K562 (cell line): ENCODE results near the gene LYPD3. TPM values are rescaled to one million over a fixed set of nuclear protein-coding genes. Genes with fewer than 3 reads are reported as not detected.

ENCODE experiments used
- ATAC-seq: fragments of 200-7000 bp; cut with Tn5 transposase; 3 replicates; pipeline ENCODE4 v1.9.1; 2020; ENCODE audit warnings: moderate library complexity
- BruUV-seq: library from RNA; stranded (reverse); fragments of 400-500 nt; replicated peaks from 2 replicates; lab custom pipeline; 2021; lab: Mats Ljungman, UMichigan
- CTCF ChIA-PET: fragments of 300-600 bp; formaldehyde crosslinking; extraction: SDS; loops from one replicate; lab custom pipeline; 2021; ENCODE audit warnings: low intra/inter-chr PET ratio; lab: Yijun Ruan, JAX
- POLR2A ChIA-PET: fragments of 300-600, 350-650 bp; sonication (Branson Sonifier 250); formaldehyde crosslinking; extraction: SDS; loops from one replicate; lab custom pipeline; 2021; ENCODE audit warnings: antibody characterized with exemption, inconsistent platforms; lab: Yijun Ruan, JAX
- DNase-seq, 4 experiments: peaks; one replicate each; pipeline versions ENCODE4 v3.0.0 to v3.0.0-alpha.2; 2011 to 2018; ENCODE audit warnings: low spot score in 3 of 4, mixed read lengths in 3 of 4; ENCODE audit errors: extremely low read depth in 1 of 4
- FAIRE-seq: peaks from 2 replicates; lab custom pipeline; 2011; peaks lifted over from hg19 to GRCh38; lab: Jason Lieb, UNC
- H2AFZ ChIP-seq: 2 replicates; pipeline ENCODE4 v1.6.0; 2011; ENCODE audit warnings: low read depth, low read length, control low read depth, inconsistent platforms
- H3K27ac ChIP-seq: fragments of 200-600 bp; 3 replicates; pipeline ENCODE4 v1.8.0; 2011; ENCODE audit warnings: low read depth, mild to moderate bottlenecking, control low read depth, inconsistent platforms, low read length, moderate library complexity, mixed read lengths; ENCODE audit errors: extremely low read depth
- H3K27me3 ChIP-seq, 2 experiments: fragments of 300-600 bp in 1 of 2; 2 replicates in 1 of 2; 3 replicates in 1 of 2; pipeline versions ENCODE4 v1.6.0 to v1.8.0; 2011; ENCODE audit warnings: inconsistent platforms in 2 of 2, low read length in 2 of 2, mild to moderate bottlenecking in 1 of 2, mixed read lengths in 1 of 2, moderate library complexity in 1 of 2; ENCODE audit not compliant: control insufficient read depth in 2 of 2, insufficient read depth in 2 of 2
- H3K36me3 ChIP-seq: fragments of 300-600 bp; 3 replicates; pipeline ENCODE4 v1.8.0; 2011; ENCODE audit warnings: mild to moderate bottlenecking, low read length, inconsistent platforms; ENCODE audit not compliant: control insufficient read depth, insufficient read depth
- H3K4me1 ChIP-seq, 2 experiments: fragments of 200-600 bp in 1 of 2; replicated peaks in 1 of 2; 2 replicates in 1 of 2; 3 replicates in 1 of 2; pipeline versions ENCODE4 v1.5.1 to v1.8.0; 2011; ENCODE audit warnings: inconsistent platforms in 2 of 2, low read length in 2 of 2, mild to moderate bottlenecking in 1 of 2, mixed read lengths in 1 of 2, moderate library complexity in 1 of 2; ENCODE audit not compliant: control insufficient read depth in 2 of 2, insufficient read depth in 2 of 2
- H3K4me2 ChIP-seq: 2 replicates; pipeline ENCODE4 v1.6.1; 2011; ENCODE audit warnings: low read length, control low read depth, inconsistent platforms, mixed read lengths; ENCODE audit not compliant: insufficient read depth
- H3K4me3 ChIP-seq: fragments of 200-600 bp; sonication (generic), shearing (Covaris generic); 2 replicates; pipeline ENCODE4 v1.5.1; 2016; ENCODE audit warnings: control low read depth, inconsistent platforms
- H3K79me2 ChIP-seq: fragments of 200-600 bp; 3 replicates; pipeline ENCODE4 v1.8.0; 2011; ENCODE audit warnings: low read length, inconsistent platforms; ENCODE audit not compliant: control insufficient read depth, insufficient read depth
- H3K9ac ChIP-seq, 2 experiments: 2 replicates each; pipeline versions ENCODE4 v1.6.0 to v1.6.1; 2011; ENCODE audit warnings: low read depth in 2 of 2, low read length in 2 of 2, control low read depth in 1 of 2, inconsistent platforms in 1 of 2, mild to moderate bottlenecking in 1 of 2, mixed read lengths in 1 of 2; ENCODE audit not compliant: insufficient read depth in 1 of 2
- H3K9me1 ChIP-seq: one replicate; pipeline ENCODE4 v1.6.0; 2011; ENCODE audit warnings: inconsistent platforms, mild to moderate bottlenecking, low read length, moderate library complexity; ENCODE audit not compliant: control insufficient read depth, insufficient read depth
- H3K9me3 ChIP-seq: replicated peaks from 2 replicates; pipeline ENCODE4 v1.5.1; 2011; ENCODE audit warnings: low read depth, low read length, inconsistent platforms; ENCODE audit not compliant: control insufficient read depth, insufficient read depth
- H4K20me1 ChIP-seq: replicated peaks from 2 replicates; pipeline ENCODE4 v1.6.1; 2011; ENCODE audit warnings: low read length, inconsistent platforms, mixed read lengths; ENCODE audit not compliant: control insufficient read depth, insufficient read depth
- ESRRB ChIP-seq: fragments of 250-450 bp; sonication (Bioruptor Pico); IDR thresholded peaks from 2 replicates; pipeline ENCODE4 v1.5.0; 2020; ENCODE audit warnings: mild to moderate bottlenecking, moderate library complexity, borderline replicate concordance
- HDAC3 ChIP-seq: fragments of 450-650 bp; IDR thresholded peaks from 2 replicates; pipeline ENCODE4 v1.6.1; 2018; ENCODE audit warnings: borderline replicate concordance, mild to moderate bottlenecking, moderate library complexity; ENCODE audit not compliant: partially characterized antibody
- JUNB ChIP-seq: fragments of 450-650 bp; formaldehyde crosslinking; conservative IDR thresholded peaks from 2 replicates; pipeline ENCODE4 v1.4.0; 2020; ENCODE audit warnings: mild to moderate bottlenecking
- KDM1A ChIP-seq, 2 experiments: fragments of 450-650 bp; IDR thresholded peaks; 2 replicates each; pipeline ENCODE4 v1.6.1; 2016; ENCODE audit warnings: mild to moderate bottlenecking in 2 of 2
- KDM2B ChIP-seq: fragments of 250-450 bp; sonication (Bioruptor Pico); IDR thresholded peaks from 2 replicates; pipeline ENCODE4 v1.8.0; 2021; ENCODE audit warnings: mild to moderate bottlenecking, moderate library complexity
- MAFF ChIP-seq: IDR thresholded peaks from 2 replicates; pipeline ENCODE4 v1.6.1; 2012; ENCODE audit warnings: low read length, improper control_type of control experiment
- MEIS2 ChIP-seq: fragments of 450-650 bp; IDR thresholded peaks from 2 replicates; pipeline ENCODE4 v1.6.1; 2014; ENCODE audit warnings: mild to moderate bottlenecking; ENCODE audit not compliant: partially characterized antibody
- NR0B1 ChIP-seq: fragments of 450-650 bp; IDR thresholded peaks from one replicate; pipeline ENCODE4 v1.6.1; 2018; ENCODE audit warnings: mild to moderate bottlenecking, moderate library complexity; ENCODE audit not compliant: partially characterized antibody
- RB1 ChIP-seq: fragments of 450-650 bp; IDR thresholded peaks from 2 replicates; pipeline ENCODE4 v1.6.1; 2017; ENCODE audit warnings: low read depth, mild to moderate bottlenecking
- RBM25 ChIP-seq: fragments of 200-400 bp; formaldehyde crosslinking; IDR thresholded peaks from 2 replicates; pipeline ENCODE4 v1.6.1; 2018; ENCODE audit warnings: low read length, low read depth, moderate library complexity; ENCODE audit not compliant: severe bottlenecking
- SMC3 ChIP-seq: conservative IDR thresholded peaks from 2 replicates; pipeline ENCODE4 v1.6.1; 2011; ENCODE audit warnings: low read depth, low read length, improper control_type of control experiment; ENCODE audit not compliant: insufficient read depth
- SOX6 ChIP-seq: fragments of 450-650 bp; IDR thresholded peaks from 2 replicates; pipeline ENCODE4 v1.6.1; 2014; ENCODE audit warnings: mild to moderate bottlenecking
- SREBF1 ChIP-seq: fragments of 150-350 bp; IDR thresholded peaks from 2 replicates; pipeline ENCODE4 v1.6.1; 2014; ENCODE audit warnings: antibody characterized with exemption, low read depth, low read length, borderline replicate concordance
- TRIM28 ChIP-seq: fragments of 450-650 bp; IDR thresholded peaks from 2 replicates; pipeline ENCODE4 v1.6.1; 2017
- VEZF1 ChIP-seq: fragments of 200-800 bp; sonication (Bioruptor generic); IDR thresholded peaks from 2 replicates; pipeline ENCODE4 v1.6.1; 2017; ENCODE audit warnings: missing genetic modification characterization, missing compliant biosample characterization
- ZFP36 ChIP-seq: fragments of 150-350 bp; IDR thresholded peaks from 2 replicates; pipeline ENCODE4 v1.6.1; 2018; ENCODE audit warnings: low read length, low read depth; ENCODE audit not compliant: partially characterized antibody
- ZNF707 ChIP-seq: fragments of 250-450 bp; sonication (Bioruptor Pico); conservative IDR thresholded peaks from 2 replicates; pipeline ENCODE4 v1.8.0; 2022; ENCODE audit warnings: inconsistent platforms, mild to moderate bottlenecking, moderate library complexity
- in situ Hi-C: fragments of 300-500 bp; cut with MboI; formaldehyde crosslinking; loops from 4 replicates; pipeline ENCODE4 v1.15.0; 2018; ENCODE audit warnings: inconsistent platforms, mixed read lengths
- intact Hi-C: fragments of 100-400 bp; cut with micrococcal nuclease; formaldehyde crosslinking; loops from 2 replicates; pipeline ENCODE4 v1.14.2; 2022
- polyA plus RNA-seq, 8 experiments: library from polyadenylated mRNA; depleted of rRNA in 4 of 8; stranded (reverse) in 5 of 8; unstranded in 3 of 8; fragments of >200 nt; fragmentation: Nextera tagmentation in 2 of 8; fragmentation: Illumina TruSeq in 1 of 8; extraction: Ambion mirVana in 2 of 8; extraction: Trizol in 1 of 8; gene quantifications; 2 replicates each; pipeline versions ENCODE4 v1.2.1 to v1.2.3, GENCODE V29; 2011 to 2014; ENCODE audit warnings: inconsistent platforms in 1 of 8, missing spikeins in 1 of 8
- total RNA-seq, 7 experiments: library from RNA; depleted of rRNA in 6 of 7; stranded (reverse); fragments of >200 nt in 6 of 7; fragmentation: Illumina TruSeq in 2 of 7; extraction: Trizol in 2 of 7; gene quantifications; 2 replicates each; pipeline versions ENCODE4 v1.2.1 to v1.2.3, GENCODE V29; 2011 to 2021; ENCODE audit warnings: low replicate concordance in 1 of 7

LYPD3 gene
- total and polyA plus RNA-seq, 9 of the 15 experiments (the other 6 are each of a cell fraction or from before 2014, with no cell fraction given) = 0.04 to 0.33 (median 0.20) TPM; not detected in 1

- no peak for TF ChIP-seq VEZF1 (CRISPR knock-in tag)
- no peak for TF ChIP-seq SOX6
- TF ChIP-seq KDM2B = no peak
- TF ChIP-seq ZNF707 (CRISPR knock-in tag) = no peak
- peak; percentile 72 for TF ChIP-seq ZFP36
- TF ChIP-seq RBM25 = peak; percentile 84
- 0 out of 4 replicates have a peak, but pooled peaks of 1 of the 2 experiments have one; percentile 24 for TF ChIP-seq KDM1A (IDR thresholded peaks at IDR 0.05)
- peak; percentile 6 for TF ChIP-seq MEIS2
Measured at GRCh38 chr19:43478323-43478722, 12.9 kb upstream of the LYPD3 start (continued).

- H3K36me3 ChIP-seq = no peaks in the 10 kb centered on the region
- no TSS peak for BruUV-seq
- CTCF ChIA-PET = no interaction called here
- no peak overlapping the region for H2AFZ ChIP-seq
- no peak overlapping the region for H3K27ac ChIP-seq
- no peaks in the 10 kb centered on the region for H3K27me3 ChIP-seq
- no peaks in the 10 kb centered on the region for H3K9me3 ChIP-seq
- no peaks in the 10 kb centered on the region for H3K79me2 ChIP-seq
- DNase-seq (no peak), FAIRE-seq (no peak), ATAC-seq (no peak)
- peaks cover 10 to 12% of the 10 kb centered on the region in 2 experiments for H3K4me1 ChIP-seq
- H3K4me3 ChIP-seq = no peak overlapping the region
- H3K9ac ChIP-seq = no peak overlapping the region
- TF ChIP-seq SREBF1 (no peak), RB1 (no peak), TRIM28 (no peak), NR0B1 (no peak), SMC3 (no peak), HDAC3 (no peak), JUNB (no peak), MAFF (no peak), ESRRB (CRISPR knock-in tag) (no peak)
- 0 out of 2 replicates have a peak, but pooled peaks cover 3% of the 10 kb centered on the region for H4K20me1 ChIP-seq
- POLR2A ChIA-PET = interaction anchor here (0.6 kb wide), 1 partner anchor 23 kb away, joined by 3 read pairs; no protein-coding TSS in a partner anchor
- intact Hi-C loops = no loop called here
- H3K4me2 ChIP-seq = no peak overlapping the region
- in situ Hi-C loops = no loop called here
- H3K9me1 ChIP-seq = no peaks in the 10 kb centered on the region
Measured at GRCh38 chr19:43476606-43477005, 11.2 kb upstream of the LYPD3 start.
